Measurements from ENCODE around the gene AWAT2.

Gene AWAT2

DNA sequence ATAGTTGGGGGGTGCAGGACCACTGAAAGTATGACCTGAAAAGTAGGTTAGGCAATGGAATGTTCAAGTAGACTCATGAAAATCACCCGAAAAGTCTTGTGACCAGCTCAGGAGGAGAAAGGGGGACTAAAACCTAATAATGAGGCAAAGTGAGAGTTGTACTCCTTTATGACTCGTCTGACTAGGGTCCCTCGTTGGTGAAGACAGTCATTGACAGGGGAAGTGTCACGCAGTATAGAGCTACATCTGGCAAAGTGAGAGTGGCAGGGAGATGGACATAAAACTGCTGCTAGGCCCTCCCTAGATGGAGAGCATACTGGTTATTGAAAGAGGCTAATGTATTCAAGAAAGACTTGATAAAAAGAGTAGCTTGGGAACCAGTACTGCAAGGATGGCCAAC, 33.0 kb upstream of the AWAT2 start:
- DNase-seq (ENCODE audit: low spot score), result no peak
- TF ChIP-seq, protein P1, sequence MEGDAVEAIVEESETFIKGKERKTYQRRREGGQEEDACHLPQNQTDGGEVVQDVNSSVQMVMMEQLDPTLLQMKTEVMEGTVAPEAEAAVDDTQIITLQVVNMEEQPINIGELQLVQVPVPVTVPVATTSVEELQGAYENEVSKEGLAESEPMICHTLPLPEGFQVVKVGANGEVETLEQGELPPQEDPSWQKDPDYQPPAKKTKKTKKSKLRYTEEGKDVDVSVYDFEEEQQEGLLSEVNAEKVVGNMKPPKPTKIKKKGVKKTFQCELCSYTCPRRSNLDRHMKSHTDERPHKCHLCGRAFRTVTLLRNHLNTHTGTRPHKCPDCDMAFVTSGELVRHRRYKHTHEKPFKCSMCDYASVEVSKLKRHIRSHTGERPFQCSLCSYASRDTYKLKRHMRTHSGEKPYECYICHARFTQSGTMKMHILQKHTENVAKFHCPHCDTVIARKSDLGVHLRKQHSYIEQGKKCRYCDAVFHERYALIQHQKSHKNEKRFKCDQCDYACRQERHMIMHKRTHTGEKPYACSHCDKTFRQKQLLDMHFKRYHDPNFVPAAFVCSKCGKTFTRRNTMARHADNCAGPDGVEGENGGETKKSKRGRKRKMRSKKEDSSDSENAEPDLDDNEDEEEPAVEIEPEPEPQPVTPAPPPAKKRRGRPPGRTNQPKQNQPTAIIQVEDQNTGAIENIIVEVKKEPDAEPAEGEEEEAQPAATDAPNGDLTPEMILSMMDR (IDR thresholded peaks at IDR 0.05; ENCODE audit: extremely low read depth, missing control alignments), result no peak

DNA sequence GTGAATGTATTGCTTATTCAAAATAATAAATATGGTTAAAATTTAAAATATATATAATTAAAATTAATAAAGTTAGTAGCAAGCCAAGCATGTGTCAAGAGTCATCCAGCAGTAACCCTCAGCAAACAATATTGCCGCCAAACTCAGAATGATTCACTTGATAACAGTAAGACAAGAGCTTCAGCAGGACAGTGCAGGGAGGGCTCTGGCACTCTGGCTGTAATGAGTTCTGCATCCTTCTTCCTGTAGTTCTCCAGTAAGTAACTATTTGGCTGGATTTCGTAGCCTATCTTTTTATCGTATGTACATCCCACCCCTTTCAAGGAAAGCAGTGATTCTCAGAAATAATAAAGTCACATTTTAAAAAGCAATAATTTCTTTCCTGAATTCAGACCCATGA, 30.1 kb upstream of the AWAT2 start:
- TF ChIP-seq, protein P1 (IDR thresholded peaks at IDR 0.05; ENCODE audit: extremely low read depth, missing control alignments), result no peak
- DNase-seq (ENCODE audit: low spot score), result no peak

DNA sequence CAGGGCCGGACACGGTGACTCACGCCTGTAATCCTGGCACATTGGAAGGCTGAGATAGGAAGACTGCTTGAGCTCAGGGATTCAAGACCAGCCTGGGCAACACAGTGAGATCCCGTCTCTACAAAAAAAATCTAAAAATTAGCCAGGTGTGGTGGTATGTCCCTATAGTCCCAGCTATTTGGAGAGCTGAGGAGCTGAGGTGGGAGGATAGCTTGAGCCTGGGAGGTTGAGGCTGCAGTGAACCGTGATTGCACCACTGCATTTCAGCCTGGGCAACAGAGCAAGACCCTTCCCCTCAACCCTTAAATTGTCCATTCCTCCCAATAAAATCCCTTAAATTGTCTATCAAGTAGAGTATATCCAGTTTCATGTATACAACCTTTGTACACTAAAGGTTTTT, 29.6 kb upstream of the AWAT2 start:
- no peak for DNase-seq (ENCODE audit: low spot score)
- TF ChIP-seq, protein P1 (IDR thresholded peaks at IDR 0.05; ENCODE audit: extremely low read depth, missing control alignments), result no peak

DNA sequence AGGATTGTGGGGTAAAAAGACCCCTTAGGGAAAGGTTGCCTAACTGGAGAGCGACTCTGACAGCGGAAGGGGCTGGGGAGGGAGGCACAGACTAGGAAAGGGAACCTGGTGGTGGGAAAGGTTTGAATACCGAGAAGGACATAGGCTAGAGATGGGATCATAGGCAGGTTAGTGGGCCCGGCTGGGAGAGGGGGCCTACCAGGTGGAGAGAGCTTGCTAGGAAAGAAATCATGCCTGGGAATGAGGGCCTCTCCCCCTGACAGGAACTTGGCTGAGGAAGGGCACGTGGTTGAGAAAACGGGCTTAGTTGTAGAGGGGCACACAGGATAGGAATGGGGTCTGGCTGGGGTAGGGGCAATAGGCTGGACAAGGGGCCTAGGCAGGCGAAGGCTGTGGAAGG, 16.9 kb upstream of the AWAT2 start:
- TF ChIP-seq, protein P1 (IDR thresholded peaks at IDR 0.05; ENCODE audit: extremely low read depth, missing control alignments), result no peak
- no peak for DNase-seq (ENCODE audit: low spot score)

DNA sequence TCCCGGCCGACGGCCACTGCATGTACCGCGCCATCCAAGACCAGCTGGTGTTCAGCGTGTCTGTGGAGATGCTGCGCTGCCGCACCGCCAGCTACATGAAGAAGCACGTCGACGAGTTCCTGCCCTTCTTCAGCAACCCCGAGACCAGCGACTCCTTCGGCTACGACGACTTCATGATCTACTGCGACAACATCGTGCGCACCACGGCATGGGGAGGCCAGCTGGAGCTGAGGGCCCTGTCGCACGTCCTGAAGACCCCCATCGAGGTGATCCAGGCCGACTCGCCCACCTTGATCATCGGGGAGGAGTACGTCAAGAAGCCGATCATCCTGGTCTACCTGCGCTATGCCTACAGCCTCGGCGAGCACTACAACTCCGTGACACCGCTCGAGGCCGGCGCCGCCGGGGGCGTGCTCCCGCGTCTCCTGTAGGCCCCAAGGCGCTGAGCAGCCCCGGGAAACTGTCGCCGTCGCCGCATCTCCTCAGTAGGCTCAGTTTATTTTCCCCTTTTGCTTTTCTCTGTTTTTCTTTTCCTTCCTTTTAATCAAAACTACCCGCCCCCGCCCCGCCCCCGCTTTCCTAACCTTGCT, 13.3 kb upstream of the AWAT2 start:
- TF ChIP-seq, protein P1 (IDR thresholded peaks at IDR 0.05; ENCODE audit: extremely low read depth, missing control alignments), result no peak
- DNase-seq (ENCODE audit: low spot score), result no peak

DNA sequence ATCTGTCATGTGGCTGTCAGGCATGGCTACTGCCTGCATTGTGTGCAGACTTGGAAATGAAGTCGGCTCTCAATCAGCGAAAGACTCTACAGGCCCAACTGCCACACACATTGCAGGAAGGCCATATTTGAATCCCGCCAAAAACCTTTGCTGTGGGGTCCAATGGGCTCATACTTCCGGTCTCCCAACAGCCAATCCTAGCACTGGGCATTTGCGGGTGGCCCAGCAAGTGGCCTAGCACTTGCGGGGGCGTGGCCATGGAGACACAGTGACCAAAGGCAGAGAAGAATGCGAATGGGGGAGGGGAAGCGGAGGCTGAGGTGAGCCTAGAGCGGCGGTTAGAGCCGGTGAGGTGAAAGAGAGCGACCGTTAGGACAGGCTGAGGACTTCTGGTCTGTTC, 12.3 kb upstream of the AWAT2 start, which contains the start of gene OTUD6A:
Gene OTUD6A (plus strand): TSS at position 382 of the 400 bp plus-strand sequence. CDS start 68 bp downstream, outside the sequence.
- TF ChIP-seq, protein P1 (IDR thresholded peaks at IDR 0.05; ENCODE audit: extremely low read depth, missing control alignments), result no peak
- DNase-seq (ENCODE audit: low spot score), result no peak

DNA sequence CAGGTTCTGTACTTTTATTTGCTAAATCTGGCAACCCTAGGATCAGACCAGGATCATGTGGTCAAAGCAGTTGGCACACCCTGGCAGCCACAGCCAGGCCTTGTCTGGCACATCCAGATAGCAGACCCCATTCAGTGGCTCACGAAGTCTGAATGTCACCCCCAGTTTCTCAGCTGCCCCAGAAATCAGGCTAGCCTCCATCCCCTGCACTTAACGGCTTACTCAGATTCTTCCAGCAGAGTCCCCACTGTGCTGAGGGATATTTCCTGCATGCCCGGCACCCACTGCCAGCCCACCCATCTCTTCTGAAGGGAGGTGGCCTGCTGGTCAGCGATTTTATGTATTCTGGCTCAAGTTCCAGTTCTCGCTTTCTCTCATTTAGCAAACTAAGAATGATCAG, 4.7 kb upstream of the AWAT2 start:
- no peak for DNase-seq (ENCODE audit: low spot score)
- TF ChIP-seq, protein P1 (IDR thresholded peaks at IDR 0.05; ENCODE audit: extremely low read depth, missing control alignments), result no peak

Data from GM20000 (cell line).